Natural killer cell (primary cell): ENCODE results near the gene EYS. TPM values are rescaled to one million over a fixed set of nuclear protein-coding genes. Genes with fewer than 3 reads are reported as not detected.

Experiments used
- ATAC-seq, 3 donors: fragments of 150-1000 bp in 2 of 3; fragments of 200-7000 bp in 1 of 3; cut with Tn5 transposase; 1 replicate in 1 of 3; 2 replicates in 2 of 3; pipeline ENCODE4 v1.10.0; 2021; ENCODE audit warnings: mild to moderate bottlenecking in 2 of 3, moderate library complexity in 2 of 3
- DNase-seq, 2 donors: peaks; one replicate each; pipeline versions ENCODE4 v3.0.0 to v3.0.0-alpha.2; 2013 to 2021; ENCODE audit warnings: mixed read lengths in 1 of 2
- H3K27ac ChIP-seq: one replicate; pipeline ENCODE4 v1.5.1; 2013; ENCODE audit warnings: mild to moderate bottlenecking, low read length
- H3K27me3 ChIP-seq: one replicate; pipeline ENCODE4 v1.6.1; 2013; ENCODE audit warnings: low read length; ENCODE audit not compliant: control insufficient read depth, insufficient read depth
- H3K36me3 ChIP-seq: one replicate; pipeline ENCODE4 v1.6.1; 2013; ENCODE audit warnings: low read length; ENCODE audit not compliant: control insufficient read depth, insufficient read depth
- H3K4me1 ChIP-seq: one replicate; pipeline ENCODE4 v1.6.1; 2013; ENCODE audit warnings: low read length; ENCODE audit not compliant: control insufficient read depth, insufficient read depth
- H3K4me3 ChIP-seq: one replicate; pipeline ENCODE4 v1.5.1; 2013; ENCODE audit warnings: low read length
- H3K9me3 ChIP-seq: one replicate; pipeline ENCODE4 v1.6.1; 2013; ENCODE audit warnings: low read length; ENCODE audit not compliant: control insufficient read depth, insufficient read depth
- H3K27ac Mint-ChIP-seq, 2 donors: one replicate each; pipeline ENCODE4 v1.8.0; 2022; ENCODE audit warnings: mild to moderate bottlenecking in 2 of 2, mixed read lengths in 2 of 2, moderate library complexity in 1 of 2
- H3K27me3 Mint-ChIP-seq, 2 donors: one replicate each; pipeline ENCODE4 v1.8.0; 2022; ENCODE audit warnings: low read depth in 2 of 2, mixed read lengths in 2 of 2
- H3K36me3 Mint-ChIP-seq: one replicate; pipeline ENCODE4 v1.8.0; 2022; ENCODE audit warnings: mixed read lengths
- H3K4me1 Mint-ChIP-seq, 2 donors: one replicate each; pipeline ENCODE4 v1.8.0; 2022; ENCODE audit warnings: mixed read lengths in 2 of 2
- H3K4me3 Mint-ChIP-seq: one replicate; pipeline ENCODE4 v1.8.0; 2022; ENCODE audit warnings: mild to moderate bottlenecking, moderate library complexity, mixed read lengths
- H3K9me3 Mint-ChIP-seq, 2 donors: one replicate each; pipeline ENCODE4 v1.8.0; 2022; ENCODE audit warnings: mixed read lengths in 2 of 2
- CTCF ChIP-seq: fragments of 200-600 bp; IDR thresholded peaks from one replicate; pipeline ENCODE4 v1.8.0; 2022; ENCODE audit warnings: antibody characterized with exemption
- WGBS: methylation state at CpG from one replicate; pipeline ENCODE4 v1.1.7; 2013; ENCODE audit warnings: missing lambda C conversion rate; ENCODE audit not compliant: insufficient coverage; 5-methylcytosine and 5-hydroxymethylcytosine counted together
- intact Hi-C: fragments of 100-400 bp; cut with micrococcal nuclease; formaldehyde crosslinking; loops from one replicate; pipeline ENCODE4 v1.14.2; 2022
- total RNA-seq, 4 donors: library from RNA; stranded (reverse); fragments of 120-200 nt in 1 of 4; gene quantifications; one replicate each; pipeline versions ENCODE4 v1.2.3 to v1.2.4, GENCODE V29; 2013 to 2022

Gene EYS
- total RNA-seq = under 1 TPM in 1 of 3 donors, not detected in 2; 0.55 TPM
- not detected for total RNA-seq (2013)

GRCh38 chr6:65707126-65707826 lies at the start of gene EYS:
TSS of gene EYS (minus strand) at chr6:65707226. CDS start at chr6:65495410, 211,816 bp downstream.
- WGBS = 80% methylated on average over 2 of the region's 4 CpGs
- H3K4me3 Mint-ChIP-seq = no peak within 1 kb of the TSS
- intact Hi-C loops = no loop called here
- Histone ChIP-seq H3K9me3 (no peaks in the 10 kb centered on the region), H3K4me1 (no peaks in the 10 kb centered on the region), H3K27ac (no peak within 1 kb of the TSS), H3K27me3 (no peaks in the 10 kb centered on the region), H3K36me3 (no peaks in the 10 kb centered on the region), H3K4me3 (no peak within 1 kb of the TSS)
- no peak for ATAC-seq
- H3K4me1 Mint-ChIP-seq = no peaks in the 10 kb centered on the region
- H3K9me3 Mint-ChIP-seq = peaks cover 12 to 20% of the 10 kb centered on the region in 2 donors
- no peaks in the 10 kb centered on the region for H3K27me3 Mint-ChIP-seq
- H3K36me3 Mint-ChIP-seq = peaks cover 16% of the 10 kb centered on the region
- DNase-seq = no peak
- TF ChIP-seq CTCF = no peak
- no peak within 1 kb of the TSS for H3K27ac Mint-ChIP-seq

GRCh38 chr6:65746302-65746701 lies 39.3 kb upstream of the EYS start:
- Histone ChIP-seq H3K4me1 (no peaks in the 10 kb centered on the region), H3K9me3 (peaks cover 20% of the 10 kb centered on the region), H3K27me3 (no peaks in the 10 kb centered on the region), H3K4me3 (no peak overlapping the region), H3K27ac (no peak overlapping the region), H3K36me3 (no peaks in the 10 kb centered on the region)
- Mint-ChIP-seq H3K4me1 (no peaks in the 10 kb centered on the region), H3K4me3 (no peak overlapping the region), H3K27me3 (no peaks in the 10 kb centered on the region), H3K36me3 (peaks cover 40% of the 10 kb centered on the region), H3K27ac (no peak overlapping the region), H3K9me3 (peaks cover 20 to 39% of the 10 kb centered on the region in 2 donors)
- TF ChIP-seq CTCF = no peak
- no peak for DNase-seq
- ATAC-seq = no peak
- intact Hi-C loops = no loop called here
- WGBS = 75% methylated on average over 4 of the region's 4 CpGs

- Histone ChIP-seq H3K9me3 (peaks cover 20% of the 10 kb centered on the region), H3K4me1 (no peaks in the 10 kb centered on the region), H3K36me3 (no peaks in the 10 kb centered on the region), H3K27me3 (no peaks in the 10 kb centered on the region), H3K4me3 (no peak overlapping the region), H3K27ac (no peak overlapping the region)
- Mint-ChIP-seq H3K9me3 (peaks cover 25 to 43% of the 10 kb centered on the region in 2 donors), H3K27me3 (no peaks in the 10 kb centered on the region), H3K27ac (no peak overlapping the region), H3K36me3 (peaks cover 37% of the 10 kb centered on the region), H3K4me1 (no peaks in the 10 kb centered on the region), H3K4me3 (no peak overlapping the region)
- intact Hi-C loops = no loop called here
- ATAC-seq (no peak), DNase-seq (no peak)
- TF ChIP-seq CTCF = no peak
- WGBS = 88% methylated on average over 2 of the region's 2 CpGs
Measured at GRCh38 chr6:65745614-65746013, 38.6 kb upstream of the EYS start.
